HS-5 (cell line): ENCODE data around the gene DOCK3.
"Not testable (repeated sequence)": the region's sequence is repeated elsewhere in the genome, so short reads cannot be mapped to it uniquely, and the experiment has no call there.

Source experiments
- DNase-seq: peaks from one replicate; pipeline ENCODE4 v3.0.0-alpha.2; 2012; ENCODE audit warnings: low read depth

DOCK3 gene

GRCh38 chr3:51110586-51110985, 435.9 kb downstream of the DOCK3 start:
- DNase-seq = no peak

GRCh38 chr3:51122944-51123343, 448.2 kb downstream of the DOCK3 start:
- no peak for DNase-seq

- no peak for DNase-seq
Measured at GRCh38 chr3:51123531-51123930, 448.8 kb downstream of the DOCK3 start.

GRCh38 chr3:51131607-51132006, 456.9 kb downstream of the DOCK3 start:
- DNase-seq = not testable (repeated sequence)

- no peak for DNase-seq
Measured at GRCh38 chr3:51137715-51138114, 463.0 kb downstream of the DOCK3 start.

- no peak for DNase-seq
Measured at GRCh38 chr3:51139616-51140015, 464.9 kb downstream of the DOCK3 start.

- no peak for DNase-seq
Measured at GRCh38 chr3:51141573-51141972, 466.8 kb downstream of the DOCK3 start.

- no peak for DNase-seq
Measured at GRCh38 chr3:51145811-51146585, 471.3 kb downstream of the DOCK3 start.

GRCh38 chr3:51146781-51147180, 472.1 kb downstream of the DOCK3 start:
- no peak for DNase-seq

- no peak for DNase-seq
Measured at GRCh38 chr3:51156147-51156546, 481.4 kb downstream of the DOCK3 start.

- DNase-seq = no peak
Measured at GRCh38 chr3:51163051-51163450, 488.3 kb downstream of the DOCK3 start.

- no peak for DNase-seq
Measured at GRCh38 chr3:51173518-51174271, 499.0 kb downstream of the DOCK3 start.

GRCh38 chr3:51176923-51177322, 502.2 kb downstream of the DOCK3 start:
- DNase-seq = no peak

GRCh38 chr3:51186446-51186845, 511.7 kb downstream of the DOCK3 start:
- DNase-seq = not testable (repeated sequence)

GRCh38 chr3:51190199-51190598, 515.5 kb downstream of the DOCK3 start:
- DNase-seq = no peak

- DNase-seq = no peak
Measured at GRCh38 chr3:51190827-51191226, 516.1 kb downstream of the DOCK3 start.

- DNase-seq = no peak
Measured at GRCh38 chr3:51191768-51192167, 517.0 kb downstream of the DOCK3 start.

GRCh38 chr3:51198477-51198876, 523.8 kb downstream of the DOCK3 start:
- no peak for DNase-seq

- DNase-seq = not testable (repeated sequence)
Measured at GRCh38 chr3:51199296-51199695, 524.6 kb downstream of the DOCK3 start.

GRCh38 chr3:51216291-51216690, 541.6 kb downstream of the DOCK3 start:
- DNase-seq = no peak

GRCh38 chr3:51221959-51222358, 547.2 kb downstream of the DOCK3 start:
- DNase-seq = no peak

GRCh38 chr3:51224283-51224682, 549.6 kb downstream of the DOCK3 start:
- no peak for DNase-seq

- DNase-seq = no peak
Measured at GRCh38 chr3:51224843-51225242, 550.1 kb downstream of the DOCK3 start.
